Pancreas (tissue), 10 donors: Measurements from ENCODE around the gene GRM1. TPM values are rescaled to one million over a fixed set of nuclear protein-coding genes. Genes with fewer than 3 reads are reported as not detected.

Experiments used
- ATAC-seq, 4 donors: fragments of 200-7000 bp; cut with Tn5 transposase; one replicate each; pipeline versions ENCODE4 v1.8.0 to v1.9.1; 2020; ENCODE audit warnings: mild to moderate bottlenecking in 4 of 4, moderate library complexity in 4 of 4
- DNase-seq, 6 donors: peaks; one replicate each; pipeline ENCODE4 v3.0.0-alpha.2; 2020
- FAIRE-seq: peaks from 2 replicates; lab custom pipeline; 2012; peaks lifted over from hg19 to GRCh38; lab: Jason Lieb, UNC
- H3K27ac ChIP-seq, 4 donors: fragments of 200-600 bp; sonication (generic); 1 replicate in 3 of 4; 2 replicates in 1 of 4; pipeline versions ENCODE4 v1.5.0 to v1.8.0; 2020
- H3K27me3 ChIP-seq, 4 donors: fragments of 200-600 bp; one replicate each; pipeline ENCODE4 v1.8.0; 2021
- H3K36me3 ChIP-seq, 3 donors: fragments of 200-600 bp; sonication (generic) in 1 of 3; one replicate each; pipeline versions ENCODE4 v1.5.0 to v1.8.0; 2020 to 2021
- H3K4me1 ChIP-seq, 3 donors: fragments of 200-600 bp; one replicate each; pipeline ENCODE4 v1.8.0; 2021
- H3K4me3 ChIP-seq, 4 donors: fragments of 200-600 bp; sonication (generic) in 2 of 4; one replicate each; pipeline versions ENCODE4 v1.5.0 to v1.8.0; 2020 to 2021
- H3K9me3 ChIP-seq, 4 donors: fragments of 200-600 bp; one replicate each; pipeline ENCODE4 v1.8.0; 2021
- WGBS, 2 donors: extraction: QIAGEN DNeasy Blood & Tissue Kit; methylation state at CpG; one replicate each; pipeline ENCODE4 v1.1.7; 2013; 5-methylcytosine and 5-hydroxymethylcytosine counted together
- intact Hi-C, 3 donors: fragments of 100-400 bp; cut with DNase I; formaldehyde crosslinking; loops; one replicate each; pipeline versions ENCODE4 v1.11.1 to v1.14.2; 2022
- polyA plus RNA-seq, 2 donors: library from polyadenylated mRNA; stranded (reverse); fragments of 200-250 nt; gene quantifications; one replicate each; pipeline ENCODE4 v1.2.3, GENCODE V29; 2013
- total RNA-seq, 6 donors: library from RNA; stranded (reverse); fragmentation: NEBNext Ultra II Directional in 4 of 6; extraction: Animal tissue kit (Norgen Biotek cat#: 25700) in 4 of 6; gene quantifications; one replicate each; pipeline versions ENCODE4 v1.2.1 to v1.2.4, GENCODE V29; 2021 to 2023
- TF ChIP-seq, protein P1 (sequence below), 4 donors: fragments of 200-600 bp; sonication (generic) in 3 of 4; IDR thresholded peaks; one replicate each; pipeline versions ENCODE4 v1.5.0 to v1.8.0; 2021; ENCODE audit warnings: antibody characterized with exemption in 4 of 4
- donor health status: healthy with polysubstance abuse.
- donor health status: DM: no; HTN: no; CAD: no; lungs with moderate emphysema.
- donor health status: DM: no; HTN: no; CAD: no.
- donor health status: control.
- donor health status: control.
- donor health status: Bipolar disorder and iron deficiency.
- donor health status: DM: yes; HTN: yes; CAD: no.
- donor health status: DM: no; HTN: no; CAD: no.
- donor health status: DM: no; HTN: no; CAD: no.
- donor health status: DM: yes; HTN: yes; CAD: no.

Gene GRM1
- total and polyA plus RNA-seq, 8 donors: 0.04 to 0.17 (median 0.05) TPM; not detected in 2

DNA sequence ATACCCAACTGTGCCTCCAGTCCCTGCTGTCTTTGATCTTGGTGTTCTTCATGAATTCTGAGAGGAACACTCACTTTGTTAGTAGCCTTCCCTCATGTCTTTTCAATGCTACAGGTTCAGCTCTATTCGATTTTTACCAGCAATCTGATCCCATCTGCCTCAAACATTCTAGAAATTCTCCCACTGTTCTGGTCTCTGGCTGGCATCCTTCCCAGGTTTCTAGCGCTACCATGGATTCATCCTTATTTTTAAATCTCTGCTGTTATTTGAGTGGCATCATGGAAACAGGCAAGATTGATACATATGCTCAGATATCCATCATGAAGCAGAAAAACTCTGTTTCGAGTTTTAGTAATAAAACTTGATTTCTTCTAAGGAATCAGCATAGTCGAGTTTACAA is 94.8 kb downstream of the GRM1 start:
- H3K27me3 ChIP-seq: peaks cover 0 to 3% (median 0%) of the 10 kb centered on the region in 4 donors
- H3K9me3 ChIP-seq: no peaks in the 10 kb centered on the region
- H3K36me3 ChIP-seq: no peaks in the 10 kb centered on the region
- TF ChIP-seq, protein P1, sequence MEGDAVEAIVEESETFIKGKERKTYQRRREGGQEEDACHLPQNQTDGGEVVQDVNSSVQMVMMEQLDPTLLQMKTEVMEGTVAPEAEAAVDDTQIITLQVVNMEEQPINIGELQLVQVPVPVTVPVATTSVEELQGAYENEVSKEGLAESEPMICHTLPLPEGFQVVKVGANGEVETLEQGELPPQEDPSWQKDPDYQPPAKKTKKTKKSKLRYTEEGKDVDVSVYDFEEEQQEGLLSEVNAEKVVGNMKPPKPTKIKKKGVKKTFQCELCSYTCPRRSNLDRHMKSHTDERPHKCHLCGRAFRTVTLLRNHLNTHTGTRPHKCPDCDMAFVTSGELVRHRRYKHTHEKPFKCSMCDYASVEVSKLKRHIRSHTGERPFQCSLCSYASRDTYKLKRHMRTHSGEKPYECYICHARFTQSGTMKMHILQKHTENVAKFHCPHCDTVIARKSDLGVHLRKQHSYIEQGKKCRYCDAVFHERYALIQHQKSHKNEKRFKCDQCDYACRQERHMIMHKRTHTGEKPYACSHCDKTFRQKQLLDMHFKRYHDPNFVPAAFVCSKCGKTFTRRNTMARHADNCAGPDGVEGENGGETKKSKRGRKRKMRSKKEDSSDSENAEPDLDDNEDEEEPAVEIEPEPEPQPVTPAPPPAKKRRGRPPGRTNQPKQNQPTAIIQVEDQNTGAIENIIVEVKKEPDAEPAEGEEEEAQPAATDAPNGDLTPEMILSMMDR (IDR thresholded peaks at IDR 0.05): no peak
- H3K27ac ChIP-seq: no peak overlapping the region
- no peaks in the 10 kb centered on the region for H3K4me1 ChIP-seq
- WGBS, 2 donors: 58 to 73% methylated on average over 4 of the region's 4 CpGs
- intact Hi-C loops: no loop called here
- no peak for ATAC-seq
- FAIRE-seq: no peak
- H3K4me3 ChIP-seq: no peak overlapping the region
- DNase-seq: no peak

DNA sequence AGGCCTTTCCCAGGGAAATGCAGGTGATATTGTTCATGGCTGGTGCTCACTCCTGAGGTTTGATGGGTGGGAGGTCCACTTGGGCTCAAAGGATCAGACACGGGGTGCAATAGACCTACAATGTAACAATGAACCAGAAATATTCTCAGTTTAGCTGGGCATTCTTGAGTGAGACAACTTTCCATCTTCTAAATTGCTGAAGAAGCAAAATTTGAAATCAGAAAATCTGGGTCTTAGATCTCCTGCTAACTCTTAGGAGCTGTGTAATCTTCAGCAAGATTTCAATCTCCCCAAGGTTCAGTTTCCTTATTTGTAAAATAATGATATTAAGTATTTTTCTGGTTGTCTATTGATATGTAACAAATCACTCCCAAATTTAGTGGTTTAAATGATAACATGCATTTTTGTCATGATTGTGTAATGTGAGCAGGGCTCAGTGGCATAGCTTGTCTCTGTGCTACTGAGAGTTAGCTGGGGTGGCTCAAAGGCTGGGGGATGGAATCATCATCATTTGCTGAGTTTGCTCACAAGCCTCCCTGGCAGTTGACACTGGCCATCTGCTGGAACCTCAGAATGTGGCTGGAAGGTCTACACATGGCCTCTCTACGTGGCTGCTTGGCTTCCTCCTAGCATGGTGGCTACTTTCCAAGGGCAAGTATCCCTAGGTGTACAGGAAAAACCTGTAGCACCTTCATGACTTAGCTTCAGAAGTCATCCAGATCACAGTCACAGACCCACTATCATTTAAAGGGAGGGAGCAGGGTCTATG is 98.8 kb downstream of the GRM1 start:
- TF ChIP-seq, protein P1 (IDR thresholded peaks at IDR 0.05): no peak
- no peak overlapping the region for H3K4me3 ChIP-seq
- 43 to 62% methylated on average over 2 of the region's 2 CpGs for WGBS, 2 donors
- H3K9me3 ChIP-seq: no peaks in the 10 kb centered on the region
- H3K27me3 ChIP-seq: peaks cover 0 to 3% (median 0%) of the 10 kb centered on the region in 4 donors
- no peaks in the 10 kb centered on the region for H3K4me1 ChIP-seq
- FAIRE-seq: no peak
- H3K36me3 ChIP-seq: no peaks in the 10 kb centered on the region
- intact Hi-C loops: no loop called here
- DNase-seq: no peak
- no peak for ATAC-seq
- no peak overlapping the region for H3K27ac ChIP-seq

DNA sequence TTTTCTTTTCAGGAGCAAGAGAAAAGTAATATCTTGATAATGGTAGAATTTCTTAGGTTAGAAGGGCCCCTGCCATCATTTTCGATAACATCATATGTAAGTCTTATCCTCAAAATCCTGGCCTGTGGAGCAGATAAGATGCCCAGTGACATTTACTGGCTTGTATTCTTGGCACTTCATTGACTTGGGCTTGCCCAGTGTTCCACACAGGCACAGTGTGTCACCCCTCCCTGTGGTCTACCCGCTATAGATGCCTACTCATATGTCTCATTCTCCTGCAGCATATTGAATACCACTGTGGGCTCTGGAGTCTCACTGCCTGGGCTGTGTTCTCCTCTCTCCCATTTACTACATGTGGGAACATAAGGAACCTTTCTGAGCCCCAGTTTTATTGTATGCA is 105.0 kb downstream of the GRM1 start:
- intact Hi-C loops: no loop called here
- Histone ChIP-seq H3K27ac (no peak overlapping the region), H3K9me3 (no peaks in the 10 kb centered on the region), H3K36me3 (no peaks in the 10 kb centered on the region), H3K4me1 (no peaks in the 10 kb centered on the region), H3K4me3 (no peak overlapping the region), H3K27me3 (no peaks in the 10 kb centered on the region)
- 71 to 79% methylated on average over 2 of the region's 2 CpGs for WGBS, 2 donors
- no peak for FAIRE-seq
- no peak for ATAC-seq
- DNase-seq: no peak
- TF ChIP-seq, protein P1 (IDR thresholded peaks at IDR 0.05): no peak

DNA sequence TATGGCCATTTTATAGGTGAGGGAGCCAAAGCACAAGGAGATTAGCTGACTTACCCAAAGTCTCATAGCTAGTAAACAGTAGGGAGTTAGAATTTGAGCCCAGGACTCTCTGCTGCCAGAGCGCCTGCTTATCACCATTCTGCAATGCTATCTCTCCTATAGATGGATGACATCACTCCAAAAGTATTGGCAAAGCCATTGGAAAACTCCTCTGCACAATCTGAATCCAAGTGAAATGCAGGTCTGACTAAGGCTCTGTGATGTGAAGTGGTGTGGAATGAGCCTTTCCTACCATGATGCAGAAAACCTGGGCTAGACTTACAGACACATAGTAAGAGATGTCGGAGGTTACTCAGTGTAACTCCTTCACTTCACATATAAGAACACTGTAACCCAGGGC is 106.3 kb downstream of the GRM1 start:
- H3K4me1 ChIP-seq: no peaks in the 10 kb centered on the region
- H3K27ac ChIP-seq: no peak overlapping the region
- H3K4me3 ChIP-seq: no peak overlapping the region
- FAIRE-seq (no peak), DNase-seq (no peak), ATAC-seq (no peak)
- H3K9me3 ChIP-seq: no peaks in the 10 kb centered on the region
- H3K27me3 ChIP-seq: no peaks in the 10 kb centered on the region
- 69 to 76% methylated on average over 2 of the region's 2 CpGs for WGBS, 2 donors
- no peaks in the 10 kb centered on the region for H3K36me3 ChIP-seq
- intact Hi-C loops: no loop called here
- TF ChIP-seq, protein P1 (IDR thresholded peaks at IDR 0.05): no peak

DNA sequence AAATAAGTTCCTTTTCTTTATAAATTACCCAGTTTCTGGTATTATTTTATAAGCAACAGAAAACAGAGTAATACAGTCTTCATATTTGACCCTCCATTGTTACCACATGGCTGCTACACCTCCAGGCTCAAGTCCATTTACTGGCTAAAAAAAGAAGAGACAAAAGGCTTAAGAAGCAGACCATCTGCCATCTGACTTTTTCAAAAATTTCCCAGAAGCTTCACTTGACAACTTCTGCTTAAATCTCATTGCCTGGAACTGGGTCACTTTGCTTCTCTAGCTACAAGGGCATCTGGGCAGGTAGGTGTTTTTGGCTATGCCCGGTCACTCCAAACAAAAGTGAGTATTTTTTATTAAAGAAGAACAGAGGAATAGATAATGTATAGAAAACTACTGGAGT is 118.0 kb downstream of the GRM1 start:
- WGBS, 2 donors: 80 to 87% methylated on average over 1 of the region's 1 CpG
- intact Hi-C loops: no loop called here
- Histone ChIP-seq H3K27me3 (no peaks in the 10 kb centered on the region), H3K27ac (no peak overlapping the region), H3K36me3 (no peaks in the 10 kb centered on the region), H3K9me3 (no peaks in the 10 kb centered on the region), H3K4me1 (no peaks in the 10 kb centered on the region), H3K4me3 (no peak overlapping the region)
- TF ChIP-seq, protein P1 (IDR thresholded peaks at IDR 0.05): no peak
- no peak for FAIRE-seq
- no peak for ATAC-seq
- no peak for DNase-seq
